Kidney tubule cell (primary cell): ENCODE results near the gene DDHD1.
"Not testable (repeated sequence)": the region's sequence is repeated elsewhere in the genome, so short reads cannot be mapped to it uniquely, and the experiment has no call there.

ENCODE experiments used
- DNase-seq: peaks from one replicate; pipeline ENCODE4 v3.0.0-alpha.2; 2018; ENCODE audit warnings: low spot score

The DDHD1 gene

DNA sequence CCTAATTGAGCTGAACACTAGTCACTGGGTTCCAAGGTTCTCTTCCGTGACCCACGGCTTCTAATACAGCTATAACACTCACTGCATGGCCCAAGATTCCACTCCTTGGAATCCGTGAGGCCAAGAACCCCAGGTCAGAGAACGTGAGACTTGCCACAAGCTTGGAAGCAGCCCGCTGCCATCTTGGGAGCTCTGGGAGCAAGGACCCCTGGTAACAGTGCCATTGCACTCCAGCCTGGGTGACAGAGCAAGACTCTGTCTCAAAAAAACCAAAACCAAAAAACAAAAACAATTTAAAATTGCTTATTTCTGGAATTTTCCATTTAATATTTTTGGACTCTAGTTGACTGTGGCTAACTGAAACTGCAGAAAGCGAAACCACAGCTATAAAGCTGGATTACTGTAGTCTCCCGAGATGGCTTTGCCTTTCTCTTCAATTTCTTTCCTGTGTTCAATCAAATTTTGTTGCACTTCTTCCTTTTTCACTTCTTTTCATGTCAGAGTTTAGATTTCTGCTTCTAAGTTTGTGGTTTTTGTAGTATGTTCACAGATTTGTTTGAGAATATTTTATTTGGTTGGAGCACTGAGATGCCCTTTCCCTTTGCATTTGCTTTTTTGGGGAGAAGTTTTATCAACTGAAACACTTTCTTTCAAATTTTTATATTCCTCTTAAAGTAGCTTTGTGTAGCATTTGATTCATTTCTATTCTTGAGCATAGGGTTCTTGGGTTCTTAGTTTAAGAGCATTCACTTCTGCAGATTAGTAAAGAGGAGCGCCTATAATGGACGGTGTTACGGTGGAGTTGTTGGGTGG lies 44.6 kb downstream of the DDHD1 start:
- no peak for DNase-seq

DNA sequence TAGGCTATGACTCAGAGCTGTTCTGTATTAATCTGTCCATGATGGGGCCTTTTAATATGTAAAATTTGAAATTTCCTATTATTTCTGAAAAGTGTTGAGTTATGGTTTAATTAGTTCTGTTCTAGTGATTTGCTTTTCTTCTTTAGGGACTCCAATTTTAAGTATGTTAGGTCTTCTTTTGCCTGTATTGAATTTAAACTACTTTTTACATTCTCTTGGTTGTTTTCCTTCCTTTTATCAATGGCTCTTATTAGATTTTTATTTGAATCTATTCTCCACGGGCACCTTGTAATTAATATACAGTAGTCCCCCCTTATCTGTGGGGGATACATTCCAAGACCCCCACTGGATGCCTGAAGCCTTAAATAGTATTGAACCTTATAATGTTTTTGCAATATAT lies 46.4 kb downstream of the DDHD1 start:
- no peak for DNase-seq

DNA sequence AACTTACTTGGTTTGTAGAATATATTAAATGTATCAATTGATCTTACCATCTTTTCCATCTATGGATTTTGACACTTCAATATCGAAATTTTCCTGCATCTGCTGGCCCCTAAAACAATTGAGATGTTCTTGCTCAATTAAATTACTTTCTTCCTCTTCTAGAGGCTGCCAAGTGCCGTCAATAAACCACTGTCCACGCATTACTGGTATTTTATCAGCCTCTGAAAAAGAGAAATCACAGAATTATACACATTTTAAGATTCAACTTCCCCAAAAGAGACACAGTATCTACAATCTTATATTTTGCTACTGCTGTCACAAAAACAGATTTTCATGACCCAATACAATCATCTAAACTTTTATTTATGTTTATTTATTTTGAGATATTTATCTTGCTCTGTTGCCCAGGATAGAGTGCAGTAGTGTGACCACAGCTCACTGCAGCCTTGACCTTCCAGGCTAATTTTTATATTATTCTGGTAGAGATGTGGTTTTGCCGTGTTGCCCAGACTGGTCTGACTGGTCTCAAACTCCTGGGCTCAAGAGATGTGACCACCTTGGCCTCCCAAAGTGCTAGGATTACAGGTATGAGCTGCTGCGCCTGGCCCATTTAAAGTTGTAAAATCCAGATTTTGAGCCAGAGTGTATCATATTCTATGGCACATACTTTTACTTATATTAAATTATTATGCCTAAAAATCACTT lies 49.3 kb downstream of the DDHD1 start:
- no peak for DNase-seq

DNA sequence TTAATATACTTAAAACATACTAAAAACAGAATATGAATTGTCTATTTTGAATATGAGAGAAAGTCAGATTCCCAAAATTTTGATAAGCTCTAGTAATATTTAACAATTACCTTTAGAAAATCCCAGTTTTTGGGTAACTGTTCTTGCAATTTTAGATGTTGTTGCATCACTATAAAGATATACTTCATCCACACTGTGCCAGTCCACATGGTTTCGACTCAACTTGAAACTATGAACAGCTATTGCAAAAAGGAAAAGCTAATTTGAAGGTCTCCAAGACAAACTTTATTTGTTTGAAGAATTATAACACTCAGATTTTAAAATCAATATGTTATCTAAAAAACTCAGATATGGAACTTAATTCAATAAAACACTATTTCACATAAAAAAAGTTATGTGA lies 59.9 kb downstream of the DDHD1 start:
- no peak for DNase-seq

DNA sequence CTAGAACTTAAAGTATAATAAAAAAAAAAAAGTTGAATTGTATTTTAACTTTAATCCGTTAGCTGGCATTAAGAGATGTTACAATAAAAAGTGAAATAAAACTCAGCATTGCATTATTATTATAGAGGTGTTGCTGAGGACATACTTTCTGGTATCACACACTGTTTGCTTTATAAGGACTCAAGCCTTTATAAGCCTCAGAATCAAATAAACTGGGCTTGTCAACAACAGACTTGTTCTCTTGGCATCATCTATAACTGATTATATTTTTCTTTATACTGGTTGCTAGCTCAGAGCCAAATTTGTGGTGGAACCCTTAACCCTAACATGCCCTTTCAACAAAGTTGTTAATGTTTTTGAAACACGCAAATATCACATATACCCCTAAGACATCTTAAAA lies 62.3 kb downstream of the DDHD1 start:
- DNase-seq: no peak

DNA sequence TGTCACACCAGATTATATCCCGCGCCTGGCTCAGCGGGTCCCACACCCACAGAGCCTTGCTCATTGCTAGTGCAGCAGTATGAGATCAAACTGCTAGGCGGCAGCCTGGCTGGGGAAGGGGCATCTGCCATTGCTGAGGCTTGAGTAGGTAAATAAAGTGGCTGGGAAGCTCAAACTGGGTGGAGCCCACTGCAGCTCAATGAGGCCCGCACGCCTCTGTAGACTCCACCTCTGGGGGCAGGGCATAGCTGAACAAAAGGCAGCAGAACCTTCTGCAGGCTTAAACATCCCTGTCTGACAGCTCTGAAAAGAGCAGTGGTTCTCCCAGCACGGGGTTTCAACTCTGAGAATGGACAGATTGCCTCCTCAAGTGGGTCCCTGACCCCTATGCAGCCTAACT lies 68.2 kb downstream of the DDHD1 start:
- not testable (repeated sequence) for DNase-seq

DNA sequence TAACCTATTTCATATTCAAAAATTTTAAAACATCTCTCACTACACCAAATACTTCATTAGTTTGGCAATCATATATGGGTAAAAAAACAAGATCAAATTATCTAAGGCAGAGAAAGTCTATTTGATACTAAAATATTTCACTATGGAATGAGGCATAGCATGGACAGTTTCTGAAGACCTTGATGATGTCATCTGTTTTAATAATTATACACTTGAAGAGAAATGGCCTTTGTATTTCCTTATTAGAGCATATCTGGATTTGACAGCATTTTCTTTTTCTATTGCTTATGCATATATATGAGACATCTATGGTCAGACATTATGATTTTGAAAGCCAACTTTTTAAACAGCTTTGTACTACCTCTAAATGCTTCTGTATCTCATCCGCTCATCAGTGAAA lies 88.6 kb downstream of the DDHD1 start:
- DNase-seq: peak; percentile 45

DNA sequence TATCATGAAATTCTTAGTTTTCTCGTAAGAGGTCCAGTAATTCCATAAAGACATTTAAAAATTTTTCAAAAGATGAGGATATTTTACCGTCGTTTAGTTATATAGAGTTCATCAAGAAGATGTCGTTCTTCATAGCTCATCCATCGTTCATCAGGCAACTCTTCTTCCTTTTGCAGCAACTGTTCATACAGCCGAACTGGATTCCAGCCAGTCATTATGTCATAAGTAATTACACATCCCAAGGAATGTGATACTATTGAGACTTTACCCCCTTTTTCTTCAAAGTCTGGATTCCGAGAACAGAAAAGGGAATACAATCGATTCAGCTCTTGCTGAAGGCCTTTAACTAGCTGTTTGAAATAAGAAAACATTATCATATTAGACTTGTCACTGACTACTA lies 90.3 kb downstream of the DDHD1 start:
- peak; percentile 45 for DNase-seq

DNA sequence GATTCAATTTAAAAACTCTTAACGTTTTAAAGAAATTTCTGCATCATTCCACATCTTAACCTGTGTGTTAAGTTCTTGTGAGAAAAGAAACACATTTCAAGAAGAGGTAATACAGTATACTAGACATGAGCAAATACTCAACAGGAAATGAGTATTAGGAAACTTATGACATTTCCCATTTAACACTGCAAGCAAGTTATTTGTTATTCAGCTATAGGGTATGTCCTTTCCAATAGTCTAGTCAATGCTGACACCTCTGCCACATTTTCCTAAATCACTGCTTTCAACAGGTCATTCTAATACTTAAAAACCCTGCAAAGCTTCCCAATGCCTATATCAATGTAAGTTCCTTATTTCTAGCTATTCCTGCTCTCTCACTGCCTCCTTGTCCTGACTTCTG lies 93.1 kb downstream of the DDHD1 start:
- no peak for DNase-seq

DNA sequence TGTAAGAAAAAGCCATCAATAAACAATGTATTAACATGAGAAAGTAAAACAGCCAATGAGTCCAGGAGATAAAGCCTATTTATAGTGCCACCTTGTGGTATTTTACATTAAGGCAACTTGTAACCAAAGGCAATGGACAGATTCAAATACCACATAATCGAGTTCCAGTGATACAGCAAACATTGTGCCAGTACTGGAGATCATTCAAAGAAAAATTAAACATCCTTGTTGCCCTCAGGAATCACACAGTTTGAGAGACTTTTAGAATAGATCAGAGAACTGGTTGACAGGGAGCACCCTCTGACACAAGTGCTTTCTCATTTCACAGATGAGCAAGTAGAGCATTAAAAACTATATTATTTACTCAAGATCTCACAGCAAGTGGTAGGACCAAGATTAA lies 98.1 kb downstream of the DDHD1 start:
- peak; percentile 54 for DNase-seq

DNA sequence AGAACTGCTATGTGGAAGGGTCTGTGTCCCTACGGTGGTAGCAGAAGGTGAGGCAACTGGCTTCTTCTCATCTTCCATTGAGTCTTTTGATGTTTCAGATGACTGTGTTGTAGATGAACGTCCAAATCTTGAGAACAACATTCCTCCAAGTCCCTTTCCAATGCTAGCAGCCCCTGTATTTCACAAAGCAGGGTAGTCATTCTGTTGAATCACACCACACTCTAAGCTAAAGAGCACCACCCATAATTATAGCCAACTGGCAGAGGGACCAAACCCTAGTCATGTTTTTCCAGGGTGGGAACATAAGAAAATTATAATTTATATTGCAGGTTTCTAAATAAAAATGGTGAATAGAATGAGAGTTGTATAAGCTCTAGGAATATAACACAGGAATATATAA lies 98.7 kb downstream of the DDHD1 start:
- DNase-seq: no peak

DNA sequence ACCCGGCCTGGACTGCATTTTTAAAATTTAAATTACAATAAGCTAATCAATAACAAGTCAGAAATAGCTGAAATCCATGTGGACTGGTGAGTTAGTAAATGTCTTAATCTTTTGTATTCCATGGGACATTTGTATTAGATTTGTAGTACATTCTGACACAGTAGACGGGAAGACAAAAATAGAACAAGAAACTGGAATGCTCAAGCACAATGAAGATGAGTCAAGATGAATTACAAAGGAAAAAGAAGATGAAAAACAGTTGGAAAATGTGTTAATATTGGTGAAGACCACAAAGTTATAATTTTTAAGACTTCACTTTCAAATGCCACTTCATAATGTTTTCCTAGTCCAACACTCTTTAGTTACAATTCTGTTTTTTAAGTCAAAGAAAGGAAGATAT lies 104.5 kb downstream of the DDHD1 start:
- DNase-seq: no peak

DNA sequence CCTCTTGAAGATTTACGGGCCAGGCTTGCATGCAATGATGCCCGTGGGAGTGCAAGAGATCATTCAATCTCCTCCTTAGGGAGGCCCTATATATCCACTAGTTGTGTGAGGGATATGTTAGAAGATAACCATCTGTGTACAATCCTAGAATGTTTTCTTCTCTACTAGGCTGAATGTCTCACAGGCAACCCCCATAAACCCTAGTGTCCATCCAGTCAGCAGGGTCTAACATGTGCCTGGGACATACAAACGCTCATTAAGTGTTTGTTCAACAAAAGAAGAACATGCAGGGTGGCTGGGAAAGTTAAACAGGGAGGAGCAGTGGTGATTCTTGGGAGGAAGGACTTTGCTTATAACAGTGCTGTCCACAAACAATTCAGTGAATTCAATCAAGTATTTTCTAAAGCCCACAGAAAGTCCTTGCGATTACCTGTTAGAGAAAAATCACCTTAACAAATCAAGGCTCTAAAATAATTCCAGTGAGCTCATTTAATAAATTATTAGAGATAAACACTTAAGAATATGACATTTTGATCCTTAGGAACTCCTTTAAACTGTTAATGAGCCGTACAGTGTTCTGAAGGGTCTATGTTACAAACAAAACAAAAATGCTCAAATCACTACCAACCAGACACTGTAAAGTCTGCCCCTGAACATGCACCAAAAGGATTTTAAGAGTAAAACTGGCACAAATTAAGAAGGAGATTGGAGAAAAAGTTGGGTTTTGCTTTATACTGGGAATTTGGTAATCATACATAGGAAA lies 105.6 kb downstream of the DDHD1 start:
- no peak for DNase-seq

DNA sequence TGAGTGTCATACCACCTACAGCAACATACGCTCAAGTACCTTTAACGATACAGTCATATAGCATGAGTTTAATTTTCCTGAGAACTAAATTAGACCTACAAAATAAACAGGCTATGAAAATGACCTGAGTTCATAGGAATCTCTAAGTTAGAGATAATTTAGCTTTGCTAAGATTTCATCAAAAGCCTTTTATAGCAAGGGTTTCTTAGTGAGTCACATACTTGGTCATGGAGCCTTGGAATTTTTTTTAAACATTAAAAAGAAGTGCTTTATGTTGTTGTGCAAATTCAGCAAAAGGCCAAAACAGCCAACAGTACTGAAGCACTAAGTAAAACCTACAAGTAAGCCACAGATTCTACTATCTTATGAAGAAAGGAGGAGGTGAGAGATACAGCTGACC lies 108.6 kb downstream of the DDHD1 start:
- DNase-seq: peak; percentile 46

DNA sequence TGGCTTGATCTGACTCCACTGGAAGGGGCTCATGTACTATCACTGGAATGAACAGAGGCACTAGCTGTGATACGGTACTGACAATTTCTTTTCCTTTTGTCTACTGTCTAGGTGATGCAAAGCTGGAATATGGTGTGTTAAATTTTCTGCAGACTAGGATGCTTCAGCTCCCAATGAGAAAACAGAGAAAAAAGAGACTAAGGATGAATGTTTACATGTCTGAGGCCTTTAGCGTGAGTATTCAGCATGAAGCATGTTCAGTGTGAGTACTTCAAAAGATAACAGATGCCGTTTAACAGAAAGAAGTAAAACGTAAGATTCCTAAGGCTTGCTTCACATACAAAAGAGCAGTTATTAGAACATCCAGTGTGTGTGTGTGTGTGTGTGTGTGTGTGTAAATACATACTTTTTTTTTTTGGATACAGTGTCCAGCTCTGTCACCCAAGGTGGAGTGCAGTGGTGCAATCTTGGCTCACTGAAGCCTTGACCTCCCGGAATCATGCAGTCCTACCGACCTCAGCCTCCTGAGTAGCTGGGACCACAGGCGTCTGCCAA lies 110.0 kb downstream of the DDHD1 start:
- DNase-seq: no peak

DNA sequence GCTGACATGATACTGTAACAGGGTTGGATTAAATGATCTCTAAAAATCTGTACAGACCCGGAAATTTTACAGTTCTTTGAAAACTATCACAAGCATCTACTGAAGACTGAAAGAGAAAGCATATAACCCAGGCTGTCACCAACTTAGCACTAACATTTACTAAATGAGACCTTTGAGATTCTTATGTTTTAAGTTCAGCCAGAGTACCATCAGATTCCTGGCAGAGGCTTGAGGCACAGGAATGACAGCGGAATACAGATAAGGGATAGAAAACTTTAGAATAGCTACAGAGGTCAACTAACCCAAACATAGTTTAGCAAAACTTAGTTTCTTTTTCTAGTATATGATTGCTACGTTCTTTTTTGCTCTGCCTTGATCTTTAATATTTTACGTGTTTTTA lies 110.6 kb downstream of the DDHD1 start:
- DNase-seq: no peak

DNA sequence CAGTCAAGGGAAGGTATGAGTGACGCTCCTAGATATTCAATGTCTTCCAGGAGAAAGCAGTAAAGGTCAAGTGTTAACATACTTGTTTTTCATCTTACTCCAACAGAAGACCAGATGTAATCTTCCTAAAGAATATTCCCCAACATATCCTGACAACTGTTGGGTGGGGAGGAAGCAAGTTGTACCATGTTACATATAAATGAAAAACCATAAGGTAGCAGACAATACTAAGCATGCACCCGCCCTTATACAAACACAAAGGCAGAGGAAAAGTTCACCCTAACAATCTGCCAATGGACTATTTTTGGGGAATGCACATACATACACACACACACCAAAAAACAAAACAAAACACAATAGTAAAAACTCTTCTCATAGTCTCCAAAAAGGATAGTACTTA lies 112.1 kb downstream of the DDHD1 start:
- no peak for DNase-seq

DNA sequence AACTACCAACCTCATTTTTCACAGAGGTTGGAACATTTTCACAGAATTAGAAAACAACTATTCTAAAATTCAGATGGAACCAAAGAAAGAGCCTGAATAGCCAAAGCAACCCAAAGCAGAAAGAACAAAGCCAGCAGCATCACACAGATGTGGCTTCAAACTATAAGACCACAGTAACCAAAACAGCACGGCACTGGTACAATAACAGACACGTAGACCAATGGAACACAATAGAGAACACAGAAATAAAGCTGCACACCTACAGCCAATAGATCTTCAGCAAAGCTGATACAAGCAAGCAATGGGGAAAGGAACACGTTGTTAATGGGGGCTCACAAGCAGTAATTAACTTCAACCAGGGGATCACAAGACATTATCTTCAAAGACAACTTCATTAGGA lies 114.5 kb downstream of the DDHD1 start:
- no peak for DNase-seq

DNA sequence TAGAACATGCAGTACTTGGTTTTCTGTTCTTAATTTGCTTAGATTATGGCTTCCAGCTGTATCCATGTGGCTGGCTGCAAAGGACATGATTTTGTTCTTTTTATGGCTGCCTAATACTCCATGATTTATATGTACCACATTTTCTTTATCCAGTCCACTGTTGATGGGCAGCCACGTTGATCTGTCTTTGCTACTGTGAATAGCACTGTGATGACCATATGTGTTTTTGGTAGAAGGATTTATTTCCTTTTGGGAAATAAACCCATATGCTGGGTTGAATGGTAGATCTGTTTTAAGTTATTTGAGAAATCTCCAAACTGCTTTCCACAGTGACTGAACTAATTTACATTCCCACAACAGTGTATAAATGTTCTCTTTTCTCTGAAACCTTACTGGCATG lies 116.1 kb downstream of the DDHD1 start:
- DNase-seq: no peak

DNA sequence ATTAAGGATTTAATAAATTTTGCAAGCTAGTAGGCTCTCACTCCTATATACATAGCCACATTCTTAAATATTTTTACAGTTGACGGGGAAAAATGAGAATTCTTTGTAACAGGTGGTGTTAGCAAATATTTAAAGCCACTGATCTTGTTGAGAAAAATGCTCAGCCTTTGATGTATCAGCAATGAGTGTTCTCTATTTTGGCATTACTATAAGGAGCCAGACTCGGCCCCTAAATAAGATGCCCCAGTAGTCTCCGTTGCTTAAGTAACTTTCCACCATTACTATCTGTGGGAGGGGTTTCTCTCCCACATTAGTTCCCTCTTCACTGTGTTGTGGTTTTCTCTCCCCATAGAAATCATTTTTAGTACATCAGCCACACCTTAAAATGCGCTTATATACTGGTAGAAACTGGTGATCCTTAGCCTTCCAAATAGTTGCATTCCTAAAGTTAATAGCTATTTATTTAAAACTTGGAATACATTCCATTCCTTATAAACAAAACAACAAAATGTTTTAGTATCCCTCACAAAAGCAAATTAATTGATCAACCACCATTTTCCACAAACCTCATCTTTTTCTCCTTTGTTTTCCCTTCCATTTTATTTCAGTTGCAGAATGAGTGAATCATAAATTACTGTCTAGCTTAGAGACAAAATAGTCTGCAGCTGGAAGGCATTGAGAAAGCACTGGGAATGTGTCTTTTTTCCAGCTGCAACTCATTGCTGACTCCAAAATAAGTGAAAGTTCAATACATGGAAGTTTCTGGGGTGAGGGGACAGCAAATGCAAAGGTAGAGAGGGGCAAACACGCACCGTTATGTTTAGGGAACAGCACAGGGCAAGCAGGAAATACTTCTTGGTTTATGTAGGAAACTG lies 117.5 kb downstream of the DDHD1 start:
- no peak for DNase-seq

DNA sequence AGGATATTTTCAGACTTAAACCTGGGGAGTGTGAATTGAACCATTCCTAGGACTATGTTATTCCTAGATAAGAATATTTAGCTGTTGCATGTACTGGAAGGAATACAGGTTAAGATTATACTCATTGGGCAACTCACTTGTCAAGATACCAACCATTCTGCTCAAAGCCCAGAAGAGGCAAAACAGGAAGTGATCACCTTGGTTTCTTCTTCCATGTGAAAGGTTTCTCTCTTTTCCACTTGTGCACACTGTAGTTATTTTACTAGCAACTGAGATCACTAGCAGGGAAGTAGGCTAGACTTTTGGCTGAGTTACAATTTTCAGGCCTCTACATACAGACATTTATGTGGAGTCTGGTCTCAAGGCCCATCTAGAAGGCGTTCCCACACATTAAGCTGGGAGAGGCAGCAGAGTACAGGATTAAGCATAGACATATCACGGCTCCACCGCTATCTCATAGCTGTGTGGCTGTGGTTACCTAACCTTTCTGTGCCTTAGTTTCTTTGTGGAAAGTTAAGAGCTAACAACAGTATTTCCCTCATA lies 118.4 kb downstream of the DDHD1 start:
- DNase-seq: no peak
